HCEC 1CT (cell line): ENCODE measurements around the gene STAM2.
"Not testable (repeated sequence)": the region's sequence is repeated elsewhere in the genome, so short reads cannot be mapped to it uniquely, and the experiment has no call there.

Source experiments
- DNase-seq: peaks from one replicate; pipeline ENCODE4 v3.0.0-alpha.2; 2017

STAM2 gene

GRCh38 chr2:152103271-152103670 is 72.3 kb downstream of the STAM2 start:
- no peak for DNase-seq

GRCh38 chr2:152100961-152101360 is 74.6 kb downstream of the STAM2 start:
- no peak for DNase-seq

GRCh38 chr2:152099367-152100050 is 76.1 kb downstream of the STAM2 start:
- DNase-seq = peak; percentile 3

GRCh38 chr2:152098496-152099366 is 76.8 kb downstream of the STAM2 start, which contains the start of gene CACNB4:
Gene CACNB4 (minus strand): TSS chr2:152099044.
- no peak for DNase-seq

GRCh38 chr2:152097801-152098495 is 77.6 kb downstream of the STAM2 start:
- DNase-seq = no peak

- DNase-seq = no peak
These were observed 78.2 kb downstream of the STAM2 start for GRCh38 chr2:152097290-152097800.

GRCh38 chr2:152095146-152095545 is 80.4 kb downstream of the STAM2 start:
- no peak for DNase-seq

- no peak for DNase-seq
These were observed 81.5 kb downstream of the STAM2 start for GRCh38 chr2:152094014-152094413.

GRCh38 chr2:152093464-152093863 is 82.1 kb downstream of the STAM2 start:
- DNase-seq = no peak

- no peak for DNase-seq
These were observed 83.5 kb downstream of the STAM2 start for GRCh38 chr2:152092095-152092494.

GRCh38 chr2:152090726-152091125 is 84.8 kb downstream of the STAM2 start:
- not testable (repeated sequence) for DNase-seq

- DNase-seq = no peak
These were observed 86.3 kb downstream of the STAM2 start for GRCh38 chr2:152089238-152089637.

GRCh38 chr2:152088006-152088405 is 87.6 kb downstream of the STAM2 start:
- DNase-seq = no peak

- DNase-seq = no peak
These were observed 89.3 kb downstream of the STAM2 start for GRCh38 chr2:152086231-152086630.

GRCh38 chr2:152084076-152084475 is 91.5 kb downstream of the STAM2 start:
- DNase-seq = no peak

- DNase-seq = no peak
These were observed 92.2 kb downstream of the STAM2 start for GRCh38 chr2:152083202-152083875.

GRCh38 chr2:152078662-152079061 is 96.9 kb downstream of the STAM2 start:
- no peak for DNase-seq

GRCh38 chr2:152078023-152078422 is 97.5 kb downstream of the STAM2 start:
- DNase-seq = no peak

- no peak for DNase-seq
These were observed 100.0 kb downstream of the STAM2 start for GRCh38 chr2:152075461-152076050.

- no peak for DNase-seq
These were observed 103.6 kb downstream of the STAM2 start for GRCh38 chr2:152072011-152072410.

GRCh38 chr2:152071518-152071917 is 104.0 kb downstream of the STAM2 start:
- DNase-seq = no peak

- no peak for DNase-seq
These were observed 104.5 kb downstream of the STAM2 start for GRCh38 chr2:152071092-152071491.
